ENCODE data around the gene C2CD2.

GRCh38 chr21:41962425-41962966 is 8.7 kb upstream of the C2CD2 start:
- TF ChIP-seq POLR2A (IDR thresholded peaks at IDR 0.05; ENCODE audit: low read depth, low read length), result no peak
- TF ChIP-seq POLR2AphosphoS5 (IDR thresholded peaks at IDR 0.05; ENCODE audit: low read depth, low read length), result no peak

Data from GM12892 (cell line).